ENCODE data around the gene LRFN2.

The LRFN2 gene

GRCh38 chr6:40417031-40417430, 170.1 kb downstream of the LRFN2 start:
- no peaks in the 10 kb centered on the region for H3K36me3 ChIP-seq (ENCODE audit: insufficient read depth, low read length)
- H3K4me2 ChIP-seq (ENCODE audit: low read depth, low read length, poor library complexity, severe bottlenecking) = no peak overlapping the region
- H4K20me1 ChIP-seq (ENCODE audit: insufficient read depth, low read length, poor library complexity, severe bottlenecking) = no peaks in the 10 kb centered on the region
- no peaks in the 10 kb centered on the region for H3K9me3 ChIP-seq (ENCODE audit: insufficient read depth, low read depth, low read length)
- no peaks in the 10 kb centered on the region for H3K9me2 ChIP-seq (replicated peaks; ENCODE audit: low read depth, low read length)
- no peaks in the 10 kb centered on the region for H3K27me3 ChIP-seq (ENCODE audit: insufficient read depth, low read length, poor library complexity, severe bottlenecking)
- TF ChIP-seq EZH2phosphoT487 (IDR thresholded peaks at IDR 0.05; ENCODE audit: borderline replicate concordance) (no peak), CTCF (conservative IDR thresholded peaks at IDR 0.05; ENCODE audit: low read length) (no peak)
- H3K4me3 ChIP-seq (ENCODE audit: low read length, poor library complexity, severe bottlenecking) = no peak overlapping the region
- H2AFZ ChIP-seq (ENCODE audit: low read length) = no peak overlapping the region
- H3K4me1 ChIP-seq (ENCODE audit: insufficient read depth, low read length, poor library complexity, severe bottlenecking) = peaks cover 62% of the 10 kb centered on the region
- H3F3A ChIP-seq (ENCODE audit: low read depth) = peaks cover 17% of the 10 kb centered on the region
- no peak overlapping the region for H3K9ac ChIP-seq (ENCODE audit: low read depth, low read length, poor library complexity, severe bottlenecking)
- H3K79me2 ChIP-seq (ENCODE audit: insufficient read depth, low read length) = no peaks in the 10 kb centered on the region

GRCh38 chr6:40414617-40415016, 172.5 kb downstream of the LRFN2 start:
- Histone ChIP-seq H3K36me3 (ENCODE audit: insufficient read depth, low read length) (no peaks in the 10 kb centered on the region), H3F3A (ENCODE audit: low read depth) (peaks cover 2% of the 10 kb centered on the region; the same call in 1 of the 2 replicates), H3K27me3 (ENCODE audit: insufficient read depth, low read length, poor library complexity, severe bottlenecking) (no peaks in the 10 kb centered on the region), H3K9ac (ENCODE audit: low read depth, low read length, poor library complexity, severe bottlenecking) (no peak overlapping the region), H3K4me2 (ENCODE audit: low read depth, low read length, poor library complexity, severe bottlenecking) (no peak overlapping the region), H4K20me1 (ENCODE audit: insufficient read depth, low read length, poor library complexity, severe bottlenecking) (no peaks in the 10 kb centered on the region), H3K9me3 (ENCODE audit: insufficient read depth, low read depth, low read length) (no peaks in the 10 kb centered on the region), H3K4me1 (ENCODE audit: insufficient read depth, low read length, poor library complexity, severe bottlenecking) (peaks cover 41% of the 10 kb centered on the region), H3K9me2 (replicated peaks; ENCODE audit: low read depth, low read length) (no peaks in the 10 kb centered on the region), H3K4me3 (ENCODE audit: low read length, poor library complexity, severe bottlenecking) (no peak overlapping the region), H3K79me2 (ENCODE audit: insufficient read depth, low read length) (no peaks in the 10 kb centered on the region), H2AFZ (ENCODE audit: low read length) (no peak overlapping the region)
- TF ChIP-seq EZH2phosphoT487 (IDR thresholded peaks at IDR 0.05; ENCODE audit: borderline replicate concordance) (no peak), CTCF (conservative IDR thresholded peaks at IDR 0.05; ENCODE audit: low read length) (no peak)

GRCh38 chr6:40413239-40413638, 173.9 kb downstream of the LRFN2 start:
- Histone ChIP-seq H2AFZ (ENCODE audit: low read length) (no peak overlapping the region), H3K79me2 (ENCODE audit: insufficient read depth, low read length) (no peaks in the 10 kb centered on the region)

More at GRCh38 chr6:40413239-40413638, 173.9 kb downstream of the LRFN2 start:
- Histone ChIP-seq H3K4me3 (ENCODE audit: low read length, poor library complexity, severe bottlenecking) (no peak overlapping the region), H3K27me3 (ENCODE audit: insufficient read depth, low read length, poor library complexity, severe bottlenecking) (no peaks in the 10 kb centered on the region), H3K9ac (ENCODE audit: low read depth, low read length, poor library complexity, severe bottlenecking) (no peak overlapping the region), H3K4me2 (ENCODE audit: low read depth, low read length, poor library complexity, severe bottlenecking) (no peak overlapping the region), H3K36me3 (ENCODE audit: insufficient read depth, low read length) (no peaks in the 10 kb centered on the region), H3F3A (ENCODE audit: low read depth) (no peaks in the 10 kb centered on the region), H4K20me1 (ENCODE audit: insufficient read depth, low read length, poor library complexity, severe bottlenecking) (no peaks in the 10 kb centered on the region), H3K9me3 (ENCODE audit: insufficient read depth, low read depth, low read length) (no peaks in the 10 kb centered on the region), H3K4me1 (ENCODE audit: insufficient read depth, low read length, poor library complexity, severe bottlenecking) (peaks cover 27% of the 10 kb centered on the region), H3K9me2 (replicated peaks; ENCODE audit: low read depth, low read length) (no peaks in the 10 kb centered on the region)
- no peak for TF ChIP-seq EZH2phosphoT487 (IDR thresholded peaks at IDR 0.05; ENCODE audit: borderline replicate concordance)
- TF ChIP-seq CTCF (conservative IDR thresholded peaks at IDR 0.05; ENCODE audit: low read length) = no peak

All from Loucy (cell line).